HG03095 (cell line): ENCODE results near the gene PRAME.
"Not testable (repeated sequence)": the region's sequence is repeated elsewhere in the genome, so short reads cannot be mapped to it uniquely, and the experiment has no call there.

Experiments used
- ATAC-seq: cut with Tn5 transposase; IDR thresholded peaks from one replicate; pipeline ENCODE4 v1.9.1; 2021; ENCODE audit warnings: moderate library complexity; ENCODE audit not compliant: unreplicated experiment

PRAME gene

GRCh38 chr22:22552630-22553029 is 6.4 kb downstream of the PRAME start:
- no peak for ATAC-seq

GRCh38 chr22:22550789-22551434 is 8.2 kb downstream of the PRAME start:
- no peak for ATAC-seq

DNA sequence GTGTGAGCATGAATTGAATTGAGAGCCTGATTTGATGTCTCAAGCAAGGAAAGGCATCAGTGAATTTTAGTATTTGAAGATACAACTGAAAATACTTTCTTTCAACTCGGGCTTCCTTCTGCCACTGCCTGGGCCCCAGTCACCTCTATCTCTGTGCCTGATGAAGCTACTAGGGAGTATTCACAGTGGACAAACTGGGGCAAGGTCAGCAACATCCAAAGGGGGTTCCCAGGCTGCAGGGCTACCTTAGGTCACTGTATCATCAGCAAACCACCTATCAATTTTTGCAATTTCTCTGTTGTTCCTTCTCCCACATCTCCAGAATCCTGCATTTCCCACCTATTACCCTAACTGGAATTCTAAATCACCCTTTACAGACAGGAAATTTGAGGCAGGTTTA is 10.2 kb downstream of the PRAME start:
- no peak for ATAC-seq

GRCh38 chr22:22548317-22548716 is 10.7 kb downstream of the PRAME start:
- no peak for ATAC-seq

GRCh38 chr22:22547692-22548300 is 11.3 kb downstream of the PRAME start:
- no peak for ATAC-seq

DNA sequence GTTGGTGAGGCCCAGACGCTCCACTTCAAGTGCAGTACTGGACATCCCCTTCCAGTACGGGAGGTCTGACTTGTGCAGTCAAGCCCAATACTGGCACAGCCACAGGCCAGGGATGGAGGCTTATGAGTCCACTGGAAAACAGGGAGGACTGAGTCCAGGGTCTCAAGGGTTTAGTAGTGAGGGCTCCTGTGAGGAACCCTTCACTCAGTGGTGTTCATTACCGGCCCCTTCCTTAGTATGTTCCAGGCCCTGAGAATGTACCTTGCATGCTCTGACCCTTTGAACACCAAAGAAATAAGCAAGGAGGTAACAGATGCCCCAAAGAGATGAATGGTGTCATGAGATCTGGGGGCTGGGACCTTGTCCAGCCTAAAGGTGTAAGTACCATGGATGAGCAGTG is 11.8 kb downstream of the PRAME start:
- ATAC-seq: no peak

- ATAC-seq: no peak
Measured at GRCh38 chr22:22546490-22546889, 12.6 kb downstream of the PRAME start.

DNA sequence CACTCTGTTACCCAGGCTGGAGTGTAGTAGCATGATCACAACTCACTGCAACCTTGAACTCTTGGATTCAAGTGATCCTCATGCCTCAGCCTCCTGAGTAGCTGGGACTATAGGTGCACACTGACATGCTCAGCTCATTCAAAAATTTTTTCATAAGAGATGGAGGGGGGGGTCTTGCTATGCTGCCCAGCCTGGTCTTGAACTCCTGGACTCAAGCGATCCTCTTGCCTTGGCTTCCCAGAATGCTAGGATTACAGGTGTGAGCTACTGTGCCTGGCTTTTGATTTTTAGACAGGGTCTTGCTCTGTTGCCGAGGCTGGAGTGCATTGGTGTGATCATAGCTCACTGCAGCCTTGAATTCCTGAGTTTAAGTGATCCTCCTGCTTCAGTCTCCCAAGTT is 14.0 kb downstream of the PRAME start:
- ATAC-seq: no peak

- no peak for ATAC-seq
Measured at GRCh38 chr22:22538226-22538989, 20.7 kb downstream of the PRAME start.

DNA sequence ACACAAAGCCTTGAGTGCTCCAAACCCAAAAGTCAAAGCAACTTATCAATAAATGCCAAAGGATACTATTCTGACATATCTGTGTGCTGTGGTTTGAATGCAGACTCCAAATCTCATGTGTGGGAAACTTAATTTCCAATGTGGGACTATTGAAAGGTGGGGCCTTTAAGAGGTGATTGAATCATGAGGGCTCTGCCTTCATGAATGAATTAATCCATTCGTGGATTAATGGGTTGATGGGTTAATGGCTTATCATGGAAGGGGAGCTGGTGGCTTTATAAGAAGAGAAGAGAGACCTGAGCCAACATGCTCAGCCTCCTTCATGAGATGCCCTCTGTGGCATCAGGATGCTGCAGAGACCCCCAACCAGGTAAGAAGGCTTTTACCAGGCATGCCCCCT is 22.1 kb downstream of the PRAME start:
- no peak for ATAC-seq

GRCh38 chr22:22536515-22536914 is 22.6 kb downstream of the PRAME start:
- no peak for ATAC-seq

DNA sequence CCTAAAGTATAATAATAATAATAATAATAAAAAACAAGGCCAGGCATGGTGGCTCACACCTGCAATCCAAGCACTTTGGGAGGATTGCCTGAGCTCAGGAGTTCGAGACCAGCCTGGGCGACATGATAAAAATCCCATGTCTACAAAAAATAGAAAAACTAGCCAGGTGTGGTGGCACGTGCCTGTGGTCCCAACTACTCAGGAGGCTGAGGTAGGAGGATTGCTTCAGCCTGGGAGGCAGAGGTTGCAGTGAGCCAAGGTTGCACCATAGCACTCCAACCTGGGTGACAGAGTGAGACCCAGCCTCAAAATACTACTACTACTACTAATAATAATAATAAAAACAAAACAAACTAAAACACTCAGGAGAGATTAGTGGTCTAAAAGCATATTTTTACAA is 23.4 kb downstream of the PRAME start:
- ATAC-seq: no peak

DNA sequence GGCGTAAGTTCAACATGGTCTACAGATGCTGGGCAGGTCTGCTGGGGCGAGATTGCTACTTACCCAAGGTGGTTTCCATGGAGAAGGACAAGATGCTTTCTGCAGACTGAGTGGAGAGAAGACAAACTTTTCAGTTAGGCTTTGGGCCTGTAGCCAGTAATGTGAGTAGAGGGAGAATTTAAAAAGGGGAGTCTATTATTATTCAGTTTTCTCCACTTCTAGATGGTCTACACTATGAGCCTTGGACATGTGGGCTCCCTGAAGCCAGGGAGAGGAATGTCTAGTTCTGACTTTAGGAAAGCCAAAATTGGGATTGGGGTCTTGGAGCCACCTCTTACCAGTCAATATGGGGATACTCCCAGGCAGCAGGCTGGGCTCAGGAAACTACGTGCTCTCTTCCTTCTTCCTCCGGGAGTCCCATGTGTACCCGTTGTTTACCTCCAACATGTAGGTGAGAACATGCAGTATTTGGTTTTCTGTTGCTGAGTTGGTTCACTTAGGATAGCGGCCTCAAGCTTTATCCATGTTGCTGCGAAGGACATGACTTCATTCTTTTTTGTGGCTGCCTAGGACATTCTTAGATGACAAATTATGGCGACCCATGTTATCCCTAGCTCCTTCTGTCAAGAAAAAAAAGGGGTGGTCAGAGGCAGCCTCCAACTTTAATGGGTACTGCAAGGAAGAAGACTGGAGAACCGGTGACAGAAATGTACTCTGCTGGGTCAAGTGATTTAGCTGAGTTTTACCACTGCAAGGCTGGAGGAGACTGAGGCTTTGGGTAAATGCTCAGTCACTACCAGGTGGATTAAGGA is 24.3 kb downstream of the PRAME start:
- ATAC-seq: no peak

- no peak for ATAC-seq
Measured at GRCh38 chr22:22533863-22534262, 25.2 kb downstream of the PRAME start.

- no peak for ATAC-seq
Measured at GRCh38 chr22:22533417-22533816, 25.6 kb downstream of the PRAME start.

- not testable (repeated sequence) for ATAC-seq
Measured at GRCh38 chr22:22532547-22533071, 26.5 kb downstream of the PRAME start.

- ATAC-seq: no peak
Measured at GRCh38 chr22:22531770-22532546, 27.1 kb downstream of the PRAME start.

- no peak for ATAC-seq
Measured at GRCh38 chr22:22528780-22529179, 30.3 kb downstream of the PRAME start.

DNA sequence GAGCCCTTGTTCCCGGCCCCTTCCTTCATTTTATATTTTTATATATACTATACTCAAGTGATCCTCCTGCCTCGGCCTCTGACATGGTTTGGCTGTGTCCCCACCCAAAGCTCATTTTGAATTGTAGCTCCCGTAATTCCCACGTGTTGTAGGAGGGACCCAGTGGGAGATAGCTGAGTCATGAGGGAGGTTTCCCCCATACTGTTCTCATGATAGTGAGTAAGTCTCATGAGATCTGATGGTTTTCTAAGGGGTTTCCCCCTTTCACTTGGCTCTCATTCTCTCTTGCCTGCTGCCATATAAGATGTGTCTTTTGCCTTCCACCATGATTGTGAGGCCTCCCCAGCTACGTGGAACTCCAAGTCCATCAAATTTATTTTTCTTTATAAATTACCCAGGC is 31.8 kb downstream of the PRAME start:
- ATAC-seq: no peak

GRCh38 chr22:22526125-22526912 is 32.7 kb downstream of the PRAME start:
- no peak for ATAC-seq
